CD4-positive, alpha-beta T cell treated with Interleukin-6 for 4 hours (primary cell): ENCODE measurements around the gene EGR4.
"Not testable (repeated sequence)": the region's sequence is repeated elsewhere in the genome, so short reads cannot be mapped to it uniquely, and the experiment has no call there.

Experiments used
- DNase-seq: peaks from one replicate; pipeline ENCODE4 v3.0.0-alpha.2; 2020; ENCODE audit warnings: mixed read lengths

Gene EGR4

GRCh38 chr2:73262691-73263429, 30.5 kb downstream of the EGR4 start:
- DNase-seq, result not testable (repeated sequence)

- no peak for DNase-seq
These were observed 31.2 kb downstream of the EGR4 start for GRCh38 chr2:73262108-73262651.

- peak; percentile 29 for DNase-seq
These were observed 32.9 kb downstream of the EGR4 start for GRCh38 chr2:73260338-73260984.

GRCh38 chr2:73259704-73260337, 33.5 kb downstream of the EGR4 start:
- no peak for DNase-seq

- no peak for DNase-seq
These were observed 34.1 kb downstream of the EGR4 start for GRCh38 chr2:73259276-73259675.

GRCh38 chr2:73258913-73259215, 34.5 kb downstream of the EGR4 start:
- no peak for DNase-seq

GRCh38 chr2:73258186-73258912, 35.0 kb downstream of the EGR4 start:
- no peak for DNase-seq

- DNase-seq, result peak; percentile 60
These were observed 35.8 kb downstream of the EGR4 start for GRCh38 chr2:73257425-73258125.

- no peak for DNase-seq
These were observed 36.3 kb downstream of the EGR4 start for GRCh38 chr2:73257021-73257420.

GRCh38 chr2:73256618-73256922, 36.8 kb downstream of the EGR4 start:
- DNase-seq, result no peak

GRCh38 chr2:73255907-73256617, 37.3 kb downstream of the EGR4 start:
- no peak for DNase-seq

- no peak for DNase-seq
These were observed 38.2 kb downstream of the EGR4 start for GRCh38 chr2:73255007-73255644.

- no peak for DNase-seq
These were observed 38.9 kb downstream of the EGR4 start for GRCh38 chr2:73254343-73255006.

- DNase-seq, result no peak
These were observed 39.4 kb downstream of the EGR4 start for GRCh38 chr2:73253901-73254300.

- no peak for DNase-seq
These were observed 39.9 kb downstream of the EGR4 start for GRCh38 chr2:73253400-73253799.

- DNase-seq, result no peak
These were observed 40.9 kb downstream of the EGR4 start for GRCh38 chr2:73252238-73253027.

- no peak for DNase-seq
These were observed 42.2 kb downstream of the EGR4 start for GRCh38 chr2:73250872-73251846.

GRCh38 chr2:73249636-73250035, 43.7 kb downstream of the EGR4 start:
- DNase-seq, result no peak

GRCh38 chr2:73246850-73247249, 46.5 kb downstream of the EGR4 start:
- no peak for DNase-seq
